Activated T-cell treated with anti-CD3 and anti-CD28 coated beads for 4 hours (primary cell): Measurements from ENCODE around the gene PRDM16.

ENCODE experiments used
- DNase-seq: peaks from one replicate; pipeline ENCODE4 v3.0.0-alpha.2; 2020

PRDM16 gene

DNA sequence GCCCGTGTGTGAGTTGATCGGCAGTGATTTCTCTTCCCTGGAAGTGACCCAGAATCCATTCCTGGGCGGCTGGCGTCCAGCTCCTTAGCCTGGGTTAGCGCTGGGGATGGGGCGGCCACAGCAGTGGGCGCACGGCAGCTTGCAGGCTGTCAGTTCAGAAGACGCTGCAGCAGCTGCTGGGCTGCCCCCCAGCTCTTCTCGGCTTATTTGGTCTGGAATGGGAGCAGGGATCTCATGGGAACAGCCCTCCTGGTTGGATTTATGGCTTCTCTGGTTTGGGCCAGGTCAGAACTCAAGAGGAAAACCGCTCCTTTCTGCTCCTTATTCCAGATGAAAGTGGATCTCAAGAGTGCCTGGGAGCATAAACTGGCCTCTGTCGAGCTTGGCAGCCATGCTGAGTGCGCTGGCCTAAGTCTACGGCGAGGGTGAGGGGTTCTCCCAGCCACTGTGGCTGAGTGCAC lies 148.2 kb downstream of the PRDM16 start:
- no peak for DNase-seq

DNA sequence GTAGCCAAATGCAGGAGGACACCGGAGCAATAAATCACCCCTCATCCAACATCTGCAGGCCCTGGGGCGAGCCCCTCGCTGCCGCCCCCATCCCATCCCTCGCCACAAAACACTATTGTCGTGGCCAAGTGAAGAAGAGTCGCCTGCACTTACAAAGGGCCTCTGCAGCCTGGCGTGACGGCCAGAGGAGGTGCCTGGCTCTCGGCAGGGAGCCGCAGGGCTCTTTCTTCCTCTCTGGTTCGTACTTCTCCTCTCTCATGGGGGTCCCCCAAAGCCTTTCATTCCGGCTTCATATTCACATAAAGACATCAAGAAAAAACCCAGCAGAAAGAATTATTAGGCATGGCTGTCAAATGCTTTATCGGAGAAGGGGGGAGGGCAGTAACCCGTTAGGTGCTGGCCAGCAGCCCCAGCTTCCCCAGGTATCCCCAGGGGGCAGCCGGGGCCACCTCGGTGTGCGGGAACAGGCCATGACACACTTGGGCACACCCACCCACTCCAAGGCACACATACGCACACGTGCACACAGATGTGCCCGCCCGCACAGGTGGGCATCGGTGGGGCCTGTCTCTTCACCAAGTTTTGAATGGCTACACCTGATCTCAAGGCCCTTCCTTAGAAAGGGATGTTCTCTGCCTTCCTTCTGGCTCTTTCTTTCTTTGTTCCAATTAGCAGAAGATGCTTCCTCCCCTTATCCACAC lies 149.1 kb downstream of the PRDM16 start:
- DNase-seq, result no peak

DNA sequence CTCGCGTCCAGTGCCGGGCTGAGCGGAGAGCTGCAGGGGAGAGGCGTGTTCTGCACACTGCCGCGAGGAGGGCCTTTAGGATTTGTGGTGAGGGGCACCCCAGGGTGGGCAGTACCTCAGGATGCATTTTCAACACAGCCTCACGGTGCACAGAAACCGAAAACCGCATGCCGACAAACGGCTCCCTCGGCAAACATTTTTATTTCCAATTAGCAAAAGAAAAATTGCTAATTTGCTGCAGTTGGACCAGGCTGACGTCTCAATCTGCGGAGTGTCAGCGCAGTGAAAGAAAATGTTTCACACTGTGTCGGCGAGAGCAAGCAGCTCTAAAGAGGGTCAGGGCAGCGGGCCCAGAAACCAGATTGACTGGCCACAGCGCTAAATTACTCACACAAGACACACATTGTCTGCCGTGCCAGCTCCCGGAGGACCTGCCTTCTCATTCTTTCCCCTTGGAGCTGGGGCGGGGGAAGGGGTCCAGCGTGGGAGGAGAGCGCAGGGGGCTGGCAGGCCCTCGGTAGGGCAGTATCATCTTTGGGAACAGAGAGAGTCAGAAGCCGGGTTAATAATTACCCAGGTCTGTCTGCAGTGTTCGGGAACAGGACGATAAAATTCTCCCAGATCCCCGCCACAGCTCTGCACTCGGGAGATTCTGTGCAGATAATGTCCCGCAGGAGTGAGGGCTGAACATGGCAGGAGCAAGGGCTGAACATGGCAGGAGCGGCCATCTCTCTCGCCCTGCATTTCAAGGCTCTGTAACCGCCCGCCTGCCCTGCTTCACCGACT lies 150.2 kb downstream of the PRDM16 start:
- no peak for DNase-seq

DNA sequence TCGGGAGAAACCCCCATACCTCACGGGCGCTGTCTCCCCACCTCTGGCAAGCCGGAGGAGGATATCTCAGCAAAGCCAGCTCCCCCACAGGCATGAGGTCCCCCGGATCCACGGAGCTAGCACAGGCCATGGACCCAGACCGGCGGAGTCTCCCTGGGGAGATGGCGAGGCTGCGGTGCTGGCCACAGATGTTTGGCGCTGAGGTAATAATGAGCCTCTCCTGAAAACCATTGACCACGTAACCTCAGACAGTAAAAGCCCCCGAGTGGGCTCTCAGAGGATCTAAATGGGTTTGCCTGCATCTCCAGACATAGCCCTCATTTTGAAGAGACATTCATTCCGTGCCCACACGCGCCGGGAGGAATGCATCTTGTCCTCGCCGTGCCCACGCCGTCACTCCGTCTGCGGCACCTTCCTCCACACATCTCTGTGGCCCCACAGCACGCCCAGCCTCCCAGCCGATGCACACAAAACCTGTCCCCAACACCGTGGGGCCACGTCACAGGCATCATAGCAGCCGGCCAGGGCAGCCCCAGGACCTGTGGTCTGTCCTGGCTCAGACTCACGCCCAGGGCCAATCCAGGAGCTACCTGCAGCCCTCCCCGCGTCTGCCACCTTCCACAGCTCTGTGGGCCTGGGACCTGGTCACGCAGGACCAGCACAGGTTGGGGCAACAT lies 150.9 kb downstream of the PRDM16 start:
- no peak for DNase-seq

DNA sequence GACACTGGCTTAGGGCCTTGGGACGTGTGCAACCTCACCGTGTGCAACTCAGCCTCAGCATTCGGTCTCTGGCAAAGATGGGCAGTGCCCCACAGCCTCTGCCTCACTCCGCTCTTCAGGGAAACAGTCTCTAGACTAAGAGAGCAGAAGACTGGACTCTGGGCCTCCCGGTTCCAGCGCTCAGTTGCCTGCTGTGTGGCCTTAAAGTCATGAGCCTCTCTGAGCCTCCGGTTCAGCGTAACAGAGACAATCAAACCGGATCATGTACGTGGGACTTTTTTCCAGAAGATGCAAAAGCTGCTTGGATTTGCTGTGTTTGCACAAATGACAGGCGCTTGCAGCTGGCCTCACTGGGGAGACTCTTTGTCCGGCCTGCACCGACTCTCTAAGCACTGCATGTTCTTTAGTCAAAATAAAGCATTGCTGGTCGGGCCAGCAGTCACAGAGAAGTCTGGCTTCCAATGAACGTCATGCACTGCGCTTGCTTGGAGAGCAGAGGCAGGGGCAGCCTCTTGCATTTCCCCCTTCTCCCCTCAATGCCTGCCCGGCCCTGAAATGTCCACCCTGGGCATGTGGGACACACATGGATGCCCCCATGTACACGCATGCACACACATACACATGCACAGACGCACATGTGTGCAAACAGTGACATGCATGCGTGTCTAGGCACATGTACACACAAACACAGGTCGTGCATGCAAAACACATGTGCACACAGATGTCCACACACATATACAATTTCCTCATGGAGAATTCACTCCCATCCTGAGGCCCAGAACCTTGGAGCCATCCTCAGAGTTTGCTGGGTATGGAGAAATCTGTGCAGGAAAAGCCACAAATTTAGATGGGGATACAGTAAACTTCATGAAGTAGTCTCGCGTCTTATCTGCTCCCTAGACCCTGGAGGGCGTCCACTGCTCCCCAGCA lies 152.4 kb downstream of the PRDM16 start:
- DNase-seq, result no peak

DNA sequence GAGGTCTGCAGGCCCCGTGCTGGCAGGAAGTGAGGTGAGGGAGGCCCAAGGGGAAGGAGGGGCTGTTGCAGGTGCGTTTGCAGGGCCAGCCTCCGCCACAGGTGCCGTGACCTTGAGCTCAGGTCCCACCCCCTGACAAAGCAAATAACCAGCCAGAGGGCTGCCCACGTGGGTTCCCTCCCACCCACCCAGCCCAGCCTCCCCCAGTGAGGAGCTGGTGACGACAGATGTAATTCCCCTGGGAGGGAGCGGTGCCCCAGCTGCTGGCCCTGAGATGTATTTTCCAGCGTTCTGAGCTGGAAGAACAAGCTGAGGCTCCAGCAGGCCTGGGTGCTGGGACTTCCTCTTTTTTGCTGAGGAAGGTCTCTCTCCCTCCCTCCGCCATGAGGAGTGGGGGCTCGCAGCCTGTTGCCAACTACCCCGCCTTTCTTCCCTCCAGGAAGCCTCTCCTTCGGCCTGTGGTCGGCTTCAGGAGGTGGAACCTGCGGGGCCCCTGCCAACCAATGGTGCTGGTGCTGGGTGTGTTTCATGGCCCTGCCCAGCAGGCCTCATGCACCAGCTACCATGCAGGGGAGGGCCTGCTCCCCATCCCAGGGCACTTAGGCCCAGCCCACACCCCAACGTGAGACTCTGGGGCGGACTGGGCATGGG lies 153.2 kb downstream of the PRDM16 start:
- no peak for DNase-seq

DNA sequence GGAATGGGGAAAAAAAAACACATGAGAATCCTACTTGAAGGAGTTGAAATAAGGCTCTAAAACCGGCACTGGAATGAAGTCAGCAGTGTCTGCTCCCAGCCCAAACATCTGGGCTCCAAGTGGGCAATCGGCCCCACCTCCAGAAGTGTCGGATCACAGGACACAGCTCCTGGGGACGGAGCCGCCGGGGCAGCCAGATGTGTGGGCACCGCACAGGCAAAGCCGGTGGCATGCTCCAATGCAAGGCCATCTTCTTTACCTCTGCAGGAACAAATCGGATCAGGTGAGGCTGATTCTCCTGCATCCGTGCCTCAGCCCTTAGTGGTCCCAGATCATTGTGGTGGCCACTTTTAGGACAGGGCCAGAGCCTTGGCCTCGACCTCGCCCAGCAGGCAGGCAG lies 156.7 kb downstream of the PRDM16 start:
- DNase-seq, result no peak

DNA sequence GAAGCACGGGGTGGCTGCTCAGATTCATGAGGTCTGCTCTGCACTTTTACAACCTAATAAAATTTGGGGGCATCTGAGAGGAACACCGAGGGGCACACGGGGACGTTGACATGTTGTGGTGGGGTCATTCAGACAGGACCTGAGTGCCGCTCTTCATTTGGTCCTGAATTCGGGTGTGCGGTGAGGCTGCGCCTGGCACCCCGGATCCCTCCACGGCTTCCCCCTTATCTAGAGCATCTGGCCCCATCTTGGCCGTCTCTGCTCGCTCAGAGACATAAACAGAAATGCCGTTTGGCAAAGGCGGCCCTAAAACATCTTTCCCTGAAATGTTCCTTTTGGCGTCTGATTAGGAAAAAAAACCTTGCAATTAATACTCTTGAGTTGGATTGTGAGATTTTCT lies 157.2 kb downstream of the PRDM16 start:
- DNase-seq, result no peak

DNA sequence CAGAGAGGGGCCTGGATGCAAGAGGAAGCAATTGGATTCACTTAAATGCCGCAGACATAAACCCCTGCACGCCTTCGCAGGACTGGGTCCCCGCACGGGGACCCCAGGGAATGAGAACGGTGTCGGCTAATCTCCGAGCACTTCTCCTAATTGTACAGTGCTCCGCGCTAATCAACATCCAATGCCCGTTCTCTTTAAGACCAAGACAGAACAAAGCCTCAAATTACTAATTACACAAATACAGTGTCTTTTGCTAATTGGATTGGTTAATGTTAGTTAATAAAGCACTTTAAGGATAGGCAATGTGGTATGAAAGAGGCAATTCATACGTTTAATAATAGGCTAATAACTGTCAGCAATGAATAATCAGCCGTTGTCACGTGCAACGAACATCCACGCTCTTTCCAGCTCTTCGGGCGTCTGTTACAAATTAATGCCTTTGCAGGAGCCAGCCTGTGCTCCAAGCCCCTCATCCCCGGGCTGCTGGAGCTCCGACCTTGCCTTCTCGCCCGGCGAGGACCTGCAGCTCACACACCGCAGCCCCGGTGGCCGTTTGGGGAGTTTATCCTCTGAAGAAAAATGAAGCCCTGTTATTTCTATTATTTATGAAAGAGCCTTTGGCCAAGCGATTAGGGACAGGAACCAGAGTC lies 157.8 kb downstream of the PRDM16 start:
- DNase-seq, result no peak

DNA sequence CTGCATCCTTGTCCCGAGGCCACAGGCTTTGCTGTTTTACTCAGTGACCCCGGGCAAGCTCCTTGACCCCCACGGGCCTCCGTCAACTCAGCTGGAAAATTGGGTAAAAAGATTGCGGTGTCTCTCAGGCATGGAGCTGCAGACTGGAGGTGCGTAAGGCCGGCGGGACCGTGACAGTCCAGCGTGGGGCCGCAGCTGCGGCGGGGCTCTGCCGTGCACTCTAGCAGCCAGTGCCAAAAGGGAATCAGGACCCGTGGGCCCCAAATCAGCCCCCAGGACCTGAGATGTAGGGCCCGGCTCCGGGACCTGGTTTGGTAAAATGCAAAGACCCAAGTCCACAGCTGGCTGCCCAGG lies 158.3 kb downstream of the PRDM16 start:
- no peak for DNase-seq

DNA sequence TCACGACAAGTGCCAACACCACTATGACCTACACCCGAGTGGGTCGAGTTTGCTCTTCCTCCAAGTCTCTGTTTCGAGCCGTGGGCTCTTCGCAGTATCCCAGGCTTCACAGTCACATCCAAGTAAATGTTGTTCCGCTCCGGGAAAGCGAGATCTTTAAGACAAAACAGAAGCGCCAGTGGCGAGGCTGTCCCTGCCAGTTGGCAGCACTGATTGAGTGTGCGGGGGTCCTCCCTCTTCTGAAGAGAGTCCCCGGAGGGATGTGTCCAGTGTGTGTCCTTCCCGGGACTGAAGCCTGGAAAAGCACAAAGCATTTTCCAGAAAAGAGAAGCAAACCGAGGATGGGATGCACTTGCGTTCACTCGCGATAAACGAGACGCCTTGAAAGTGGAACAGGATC lies 158.9 kb downstream of the PRDM16 start:
- no peak for DNase-seq

DNA sequence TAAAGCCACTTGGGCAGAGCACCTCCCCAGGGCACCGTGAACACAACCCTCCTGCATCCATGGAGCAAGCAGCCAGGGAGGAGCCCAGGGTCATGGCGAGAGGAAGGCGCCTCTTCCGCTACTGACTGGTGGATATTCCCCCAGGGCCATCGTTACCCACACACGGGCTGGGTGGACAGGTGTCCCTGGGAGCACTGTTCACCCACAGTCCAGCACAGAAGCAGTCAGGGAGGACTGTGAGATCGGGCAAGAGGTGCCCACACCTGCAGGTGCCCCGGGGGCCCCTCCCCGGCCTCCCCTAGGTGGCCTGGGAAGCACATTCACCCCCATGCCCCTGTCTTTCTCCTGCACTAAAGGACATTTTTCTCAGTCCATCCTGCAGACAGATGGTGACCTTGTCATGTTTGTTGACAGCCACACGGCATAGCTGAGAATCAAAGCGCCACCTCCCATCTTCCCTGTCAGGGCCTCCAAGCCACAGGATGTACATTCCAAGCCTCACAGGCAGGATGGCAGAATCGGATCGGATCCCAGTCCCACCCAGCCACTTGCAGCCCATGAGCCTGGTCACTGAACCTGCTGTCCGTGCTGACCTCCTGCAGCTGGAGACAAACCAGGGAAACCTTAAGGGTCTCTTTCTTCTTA lies 160.2 kb downstream of the PRDM16 start:
- DNase-seq, result no peak

DNA sequence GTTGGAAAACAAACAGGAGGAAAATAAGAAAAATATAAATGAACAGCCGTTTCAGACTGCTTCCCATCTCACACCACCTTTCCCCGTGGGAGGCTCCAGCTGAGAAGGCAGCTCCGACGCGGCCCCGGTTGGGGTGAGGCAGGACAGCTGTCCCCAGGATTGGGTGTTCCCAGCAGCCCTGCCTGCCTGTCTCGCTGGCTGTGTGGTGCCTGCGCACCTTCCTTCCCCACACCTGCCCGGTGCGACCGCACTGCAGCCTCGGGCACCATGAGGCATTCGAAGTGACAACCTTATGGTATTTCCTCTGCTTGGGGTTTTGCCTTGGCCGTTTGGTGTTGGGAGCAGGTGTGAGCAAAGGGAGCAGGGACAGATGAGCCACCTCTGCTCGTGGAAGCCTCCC lies 161.6 kb downstream of the PRDM16 start:
- no peak for DNase-seq

DNA sequence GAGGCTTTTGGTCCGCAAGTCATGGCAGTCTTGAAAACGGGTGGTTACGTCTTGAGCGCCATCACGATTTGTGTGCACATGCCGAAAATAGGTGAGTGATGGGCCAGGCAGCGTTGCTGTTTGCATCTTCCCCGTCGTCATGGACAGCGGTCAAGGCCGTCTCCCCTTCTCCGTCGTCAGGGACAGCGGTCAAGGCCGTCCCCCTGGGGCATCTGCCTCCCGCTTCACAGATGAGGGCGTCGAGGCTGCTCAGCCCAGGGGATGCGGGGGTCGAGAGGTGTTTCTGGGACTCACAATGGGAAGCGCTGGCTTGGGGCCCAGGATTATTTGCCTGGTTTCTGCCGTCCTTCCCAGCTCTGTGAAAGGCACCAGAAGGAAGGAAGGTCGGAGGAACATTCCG lies 162.2 kb downstream of the PRDM16 start:
- no peak for DNase-seq

DNA sequence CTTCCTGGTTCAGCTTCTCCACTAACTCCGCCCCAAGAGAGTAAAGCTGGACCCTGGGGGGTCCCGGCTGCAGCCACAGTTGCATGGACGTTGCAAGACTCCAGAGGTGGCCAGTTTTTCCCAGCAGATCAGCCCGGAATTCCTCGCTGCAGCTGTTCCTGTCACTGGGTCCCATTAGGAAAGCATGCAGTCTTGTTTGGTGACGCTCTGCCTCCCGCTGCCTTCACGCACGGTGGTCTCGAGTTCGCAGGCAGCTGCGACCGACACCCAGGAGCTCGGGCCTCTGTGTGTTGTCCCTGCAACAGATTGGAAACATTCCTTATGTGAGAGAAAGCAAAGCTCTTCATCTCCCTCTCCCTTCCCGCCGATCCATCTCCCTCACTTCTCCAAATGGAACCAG lies 162.8 kb downstream of the PRDM16 start:
- DNase-seq, result no peak

DNA sequence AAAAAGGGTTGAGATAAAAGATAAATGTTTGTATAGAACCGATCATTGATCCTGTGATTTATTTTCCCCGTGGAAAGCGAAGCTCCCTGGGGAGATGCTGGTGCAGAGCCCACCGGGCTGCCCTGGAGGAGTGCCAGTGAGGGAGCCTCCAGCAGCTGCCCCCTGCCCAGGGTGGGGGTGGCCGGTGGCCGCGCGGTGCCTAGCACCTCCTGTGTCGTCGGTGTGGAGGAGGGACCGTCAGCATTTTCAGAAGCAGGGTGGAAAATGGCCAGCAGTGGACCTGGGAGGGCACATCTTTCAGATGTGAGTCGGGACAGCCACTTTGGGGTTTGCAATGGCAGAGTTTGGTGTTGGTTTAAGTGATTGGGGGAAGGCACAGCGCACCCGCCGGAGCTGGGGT lies 164.0 kb downstream of the PRDM16 start:
- no peak for DNase-seq

DNA sequence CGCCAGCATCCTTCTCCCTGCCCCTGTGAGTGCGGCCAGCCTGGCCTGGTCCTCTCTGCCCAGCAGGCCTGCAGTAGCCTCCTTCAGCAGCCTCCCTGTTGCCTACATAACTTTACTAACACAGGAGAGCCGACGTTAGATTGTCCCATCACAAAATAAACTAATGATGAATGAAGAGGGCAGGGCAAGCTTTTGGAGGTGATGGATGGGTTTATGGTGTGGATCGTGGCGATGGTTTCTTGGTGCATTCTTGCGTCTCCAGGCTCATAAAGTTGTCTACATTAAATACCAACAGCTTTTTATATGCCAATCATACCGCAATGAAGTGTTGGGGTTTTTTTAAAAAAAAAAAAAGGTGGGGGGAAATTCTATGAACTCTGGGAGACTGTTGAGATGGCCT lies 164.5 kb downstream of the PRDM16 start:
- no peak for DNase-seq

DNA sequence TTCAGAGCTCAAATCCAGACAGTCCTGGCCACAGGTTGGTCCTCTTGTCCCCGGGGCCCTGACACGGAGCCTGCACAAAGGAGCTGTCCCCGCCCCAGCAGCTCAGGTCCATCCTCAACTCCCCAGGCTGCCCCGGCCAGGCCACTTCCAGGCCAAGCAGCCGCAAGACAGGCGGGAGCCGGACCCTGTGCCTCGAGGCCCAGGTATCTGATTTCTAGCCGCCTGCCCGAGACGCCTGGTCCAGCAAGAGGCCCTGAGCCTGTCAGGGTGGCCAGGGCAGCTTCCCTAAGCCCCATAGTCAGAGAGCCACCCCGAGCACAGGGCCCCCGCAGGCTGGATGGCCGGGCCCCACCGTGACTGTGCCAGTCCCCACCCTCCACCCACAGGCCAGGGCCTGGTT lies 165.3 kb downstream of the PRDM16 start:
- no peak for DNase-seq

DNA sequence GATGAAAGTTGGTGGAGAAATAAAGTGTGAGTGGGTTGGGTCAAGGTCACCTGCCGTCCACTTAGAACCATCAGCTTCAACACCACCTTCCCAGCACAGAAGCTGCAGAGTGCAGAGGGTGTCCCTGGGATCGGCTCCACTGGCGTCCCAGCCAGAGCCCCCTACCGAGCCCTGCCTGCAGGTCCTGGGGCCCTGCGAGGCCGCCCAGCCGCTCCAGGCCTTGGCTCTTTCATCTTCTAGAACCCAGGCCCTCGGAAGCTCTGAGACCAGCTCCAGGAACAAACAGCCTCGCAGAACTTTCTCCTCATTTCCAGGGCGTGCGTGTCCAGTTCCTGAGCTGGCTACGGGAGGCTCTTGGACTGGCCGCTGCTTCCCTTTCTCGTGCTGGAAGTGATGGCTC lies 166.0 kb downstream of the PRDM16 start:
- no peak for DNase-seq

DNA sequence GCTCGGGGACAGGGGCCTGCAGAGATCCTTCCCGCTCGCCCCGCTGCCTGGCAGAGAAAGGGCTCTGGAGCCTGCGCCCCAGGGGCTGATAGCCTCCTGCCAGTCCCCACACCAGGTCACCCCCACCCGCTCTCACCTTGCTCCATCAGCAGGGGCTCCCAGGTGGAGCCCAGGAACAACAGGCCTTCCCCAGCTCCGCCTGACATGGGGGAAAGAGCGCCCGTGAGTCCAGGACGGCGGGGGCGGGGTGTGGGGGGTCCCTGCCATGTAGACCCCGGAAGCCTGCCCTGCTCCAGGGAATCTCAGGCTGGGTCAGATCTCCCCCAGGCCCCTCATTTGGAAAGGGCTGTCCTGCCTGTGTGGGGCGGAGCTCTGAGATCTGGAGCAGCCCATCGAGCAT lies 166.5 kb downstream of the PRDM16 start:
- DNase-seq, result no peak

DNA sequence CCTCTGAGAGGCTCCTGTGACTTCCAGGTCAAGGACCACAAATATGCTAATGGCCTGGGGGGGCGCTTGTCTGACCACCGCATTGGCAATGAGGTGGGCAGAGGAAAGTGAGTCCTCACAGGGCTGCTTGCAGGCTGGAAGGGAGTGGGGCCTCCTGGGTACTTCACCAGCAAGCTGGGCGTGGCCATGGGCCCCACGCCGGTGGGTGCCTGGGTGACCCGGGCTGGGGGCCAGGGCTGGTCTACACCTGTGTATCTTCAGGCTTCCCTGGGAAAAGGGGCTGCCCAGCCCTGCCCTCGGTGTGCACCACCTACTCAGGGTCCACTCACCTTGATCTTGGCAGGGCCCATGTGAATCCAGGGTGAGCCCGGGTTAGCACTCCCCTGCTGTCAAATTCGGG lies 167.4 kb downstream of the PRDM16 start:
- no peak for DNase-seq
